Measurements from ENCODE around the gene SRGAP2B.
"Not testable (repeated sequence)": the region's sequence is repeated elsewhere in the genome, so short reads cannot be mapped to it uniquely, and the experiment has no call there.

The SRGAP2B gene

DNA sequence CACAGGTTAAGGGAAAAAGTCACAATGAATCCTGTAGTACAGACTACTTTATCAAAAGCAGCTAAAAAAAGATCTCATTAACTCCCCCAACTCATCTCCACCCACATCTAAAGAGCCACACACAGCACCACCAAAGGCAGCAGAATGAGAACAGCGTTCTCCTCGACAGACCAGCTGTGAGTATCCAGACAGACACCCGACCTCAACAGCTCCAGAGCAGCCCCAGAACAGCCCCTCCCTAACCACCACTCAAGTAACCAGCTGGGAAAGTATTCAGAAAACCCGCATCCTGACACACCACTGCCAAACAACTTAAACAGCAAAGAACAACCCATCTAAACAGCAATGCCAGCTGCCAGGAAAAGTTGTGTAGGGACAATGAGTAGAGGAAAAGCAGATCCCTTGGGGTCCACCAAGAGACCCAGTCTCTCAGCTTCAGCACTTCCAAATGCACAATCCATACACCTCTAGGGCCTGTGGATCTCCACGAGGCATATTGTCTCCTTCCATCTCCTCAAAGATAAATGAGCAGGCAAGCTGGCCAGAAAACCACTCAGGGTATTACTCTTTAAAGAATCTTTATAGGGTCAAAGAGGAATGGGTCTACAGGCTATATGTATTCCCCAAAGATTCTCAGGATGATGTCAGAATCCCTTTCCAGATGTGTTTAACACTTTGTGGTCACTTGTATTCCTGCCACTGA lies 49.4 kb downstream of the SRGAP2B start:
- not testable (repeated sequence) for DNase-seq (ENCODE audit: low read depth)

DNA sequence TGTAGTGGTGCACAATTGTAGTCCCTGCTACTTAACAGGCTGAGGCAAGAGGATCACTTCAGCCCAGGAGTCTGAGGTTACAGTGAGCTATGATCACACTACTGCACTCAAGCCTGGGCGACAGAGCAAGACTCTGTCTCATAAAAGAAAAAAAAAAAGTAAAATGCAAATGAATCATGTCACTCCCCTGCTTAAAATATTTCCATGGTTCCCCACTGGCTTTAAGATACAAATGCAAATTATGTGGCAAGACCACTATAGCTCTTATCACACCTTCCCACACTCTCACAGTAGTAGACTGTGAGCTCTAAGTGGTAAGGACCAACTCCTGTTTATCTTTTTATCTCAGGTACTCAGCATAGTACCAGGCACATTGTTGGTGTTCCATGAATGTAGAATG lies 53.6 kb downstream of the SRGAP2B start:
- DNase-seq (ENCODE audit: low read depth) = not testable (repeated sequence)

DNA sequence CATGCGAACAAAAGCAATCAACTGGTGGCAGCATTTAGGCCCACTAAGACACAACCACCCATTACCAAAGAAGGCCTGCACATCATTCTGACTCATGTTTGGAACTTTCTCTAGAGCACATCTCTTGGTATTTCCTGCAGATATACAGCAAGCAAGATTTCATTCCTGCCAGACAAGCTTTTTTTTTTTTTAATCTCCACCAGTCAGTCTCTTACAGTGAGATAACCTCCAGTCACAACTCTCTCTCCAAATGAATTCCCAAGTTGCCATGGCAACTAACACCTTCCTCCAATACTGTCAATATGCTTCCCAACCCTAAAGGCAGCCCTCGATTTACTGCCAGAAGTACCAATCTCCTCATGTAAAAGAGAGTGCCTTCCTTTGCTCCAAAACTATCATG lies 59.1 kb downstream of the SRGAP2B start:
- not testable (repeated sequence) for DNase-seq (ENCODE audit: low read depth)

DNA sequence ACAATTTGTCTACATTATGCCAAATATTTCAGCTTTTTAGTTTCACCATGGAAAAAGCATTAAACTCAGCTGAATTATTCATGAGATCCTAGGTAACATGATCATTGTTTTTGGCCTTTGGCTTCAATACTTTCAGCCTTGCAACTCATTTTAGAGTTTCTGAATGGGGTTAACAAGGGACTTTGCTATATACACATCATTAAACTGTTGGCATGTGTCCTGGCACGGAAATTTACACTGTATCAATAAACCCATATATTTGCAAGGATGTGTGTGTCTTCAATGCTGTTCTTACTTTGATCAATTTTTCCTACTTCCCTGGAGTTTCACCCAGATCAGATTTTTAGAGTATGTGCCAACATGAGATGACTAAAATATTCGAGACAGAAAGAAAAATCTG lies 61.6 kb downstream of the SRGAP2B start:
- not testable (repeated sequence) for DNase-seq (ENCODE audit: low read depth)

DNA sequence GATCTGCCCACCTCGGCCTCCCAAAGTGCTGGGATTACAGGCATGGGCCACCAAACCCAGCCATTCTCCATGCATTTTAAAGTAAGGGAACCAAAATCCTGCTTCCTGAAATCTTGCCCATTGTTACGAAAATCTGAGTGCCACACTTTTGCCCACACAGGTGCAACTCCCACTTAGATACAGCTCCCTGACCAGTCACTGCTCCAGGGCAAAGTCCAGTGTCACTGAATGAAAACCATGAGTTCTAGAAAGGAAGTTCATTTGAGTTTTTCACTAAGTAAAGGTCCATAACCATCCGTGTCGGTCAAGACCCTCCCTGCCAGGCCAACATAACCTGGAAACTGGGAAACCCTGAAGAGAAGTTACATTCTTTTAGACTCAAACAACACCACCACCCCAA lies 67.9 kb downstream of the SRGAP2B start:
- DNase-seq (ENCODE audit: low read depth) = not testable (repeated sequence)

DNA sequence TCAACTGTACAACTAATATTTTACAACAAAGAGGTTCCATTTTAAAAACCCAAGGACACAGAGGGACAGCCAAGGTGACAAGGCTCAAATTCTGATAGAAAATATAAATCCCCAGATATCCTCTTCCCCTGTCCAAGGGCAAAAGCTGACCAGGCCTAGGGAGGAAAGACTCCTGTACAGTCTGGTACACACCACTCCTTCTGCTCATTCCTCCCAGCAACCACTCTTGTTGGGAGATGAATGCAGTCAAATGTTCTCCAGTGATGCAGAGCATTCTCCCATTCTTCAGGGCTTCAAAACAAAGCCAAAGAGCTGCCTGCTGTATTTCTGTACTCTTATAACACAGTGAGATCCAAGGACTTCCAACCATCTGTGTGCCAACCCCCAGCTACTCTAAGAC lies 69.8 kb downstream of the SRGAP2B start:
- DNase-seq (ENCODE audit: low read depth) = not testable (repeated sequence)

DNA sequence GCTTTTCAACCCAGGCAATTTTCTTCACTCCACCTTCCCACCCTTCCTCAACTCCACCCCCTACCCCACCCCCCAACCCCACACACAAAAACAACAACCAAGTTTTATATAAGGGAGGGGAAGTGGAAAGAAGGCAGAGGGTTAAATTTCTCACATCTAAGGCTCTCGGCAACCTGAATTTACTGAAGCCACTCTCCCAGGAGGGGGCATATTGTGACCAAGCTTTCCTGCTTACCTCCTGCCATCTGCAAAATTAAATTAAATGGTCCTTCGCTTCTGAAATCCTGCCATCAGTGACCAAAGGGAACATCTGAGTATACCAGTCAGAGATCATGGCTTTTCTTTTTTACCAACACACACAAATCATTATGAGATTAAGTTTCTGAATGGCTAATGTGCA lies 72.9 kb downstream of the SRGAP2B start:
- DNase-seq (ENCODE audit: low read depth) = not testable (repeated sequence)

DNA sequence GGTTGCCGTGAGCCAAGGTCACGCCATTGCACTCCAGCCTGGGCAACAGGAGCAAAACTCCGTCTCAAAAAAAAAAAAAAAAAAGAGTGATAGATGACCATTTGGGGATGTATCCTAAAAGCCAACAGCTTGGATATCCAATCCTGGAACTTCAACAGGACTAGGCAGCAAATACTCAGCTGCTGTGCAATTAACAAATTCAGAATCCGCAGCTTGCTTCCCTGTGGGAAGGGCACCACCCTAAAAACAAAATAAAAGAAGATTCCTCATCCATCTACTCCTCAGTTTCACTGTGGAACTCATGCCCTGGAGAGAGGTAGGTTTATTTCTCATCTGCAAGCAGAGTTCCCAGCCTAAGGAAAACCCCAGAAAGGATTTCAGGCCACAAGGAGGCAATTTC lies 73.4 kb downstream of the SRGAP2B start:
- DNase-seq (ENCODE audit: low read depth) = not testable (repeated sequence)

DNA sequence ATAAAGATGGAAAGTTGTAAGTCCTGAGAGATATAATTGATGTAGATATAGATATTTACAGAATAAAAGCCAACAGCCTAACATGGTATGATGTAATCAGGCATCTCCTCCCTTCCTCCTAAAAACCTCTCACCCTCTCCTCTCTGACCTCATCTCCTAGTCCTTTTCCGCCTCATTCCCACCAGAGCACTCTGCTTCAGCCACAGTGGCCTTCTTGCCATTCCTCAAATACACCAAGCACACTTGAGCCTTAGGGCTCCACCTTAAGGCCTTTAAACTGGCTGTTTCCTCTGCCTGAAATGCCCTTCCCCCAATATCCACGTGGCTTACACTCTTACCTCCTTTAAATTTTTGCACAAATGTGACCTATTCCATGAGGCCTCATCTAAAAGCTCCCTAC lies 75.4 kb downstream of the SRGAP2B start:
- not testable (repeated sequence) for DNase-seq (ENCODE audit: low read depth)

DNA sequence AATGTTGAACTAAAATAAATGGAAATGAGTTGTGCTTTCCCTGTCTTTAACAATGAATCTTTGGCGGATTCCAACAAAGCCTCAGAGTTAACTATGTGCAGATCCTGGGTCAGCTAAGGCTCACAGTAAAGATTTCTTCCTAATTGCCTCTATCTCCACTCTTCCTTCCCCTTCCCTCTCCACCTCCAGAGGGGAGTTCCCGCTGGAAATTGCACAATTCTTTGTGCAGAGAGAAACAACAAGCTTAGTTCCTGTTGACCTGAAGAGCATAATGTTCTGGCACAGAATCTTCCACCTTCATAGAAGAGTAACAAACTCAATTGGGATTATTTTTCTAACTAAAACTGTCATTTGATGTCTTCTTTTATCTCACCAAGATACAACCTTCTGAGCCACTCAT lies 77.4 kb downstream of the SRGAP2B start:
- DNase-seq (ENCODE audit: low read depth) = peak; percentile 33

DNA sequence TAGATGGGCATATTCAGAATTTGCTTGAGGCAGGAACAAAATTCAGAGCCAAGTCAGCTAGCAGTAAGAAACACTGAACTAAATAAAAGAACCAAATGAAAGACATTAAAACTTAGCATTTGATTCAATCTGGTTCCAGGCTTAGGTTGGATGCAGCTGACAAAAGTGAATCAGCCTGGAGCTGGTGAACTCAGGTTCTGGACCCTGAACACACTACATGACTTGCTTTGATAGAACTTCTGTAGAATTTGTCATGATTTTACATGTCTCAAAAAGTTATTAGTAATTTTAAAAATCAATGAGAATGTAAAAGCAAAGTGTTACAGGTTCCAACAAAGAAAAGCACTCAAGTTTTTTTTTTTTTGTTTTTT lies 78.7 kb downstream of the SRGAP2B start:
- not testable (repeated sequence) for DNase-seq (ENCODE audit: low read depth)

DNA sequence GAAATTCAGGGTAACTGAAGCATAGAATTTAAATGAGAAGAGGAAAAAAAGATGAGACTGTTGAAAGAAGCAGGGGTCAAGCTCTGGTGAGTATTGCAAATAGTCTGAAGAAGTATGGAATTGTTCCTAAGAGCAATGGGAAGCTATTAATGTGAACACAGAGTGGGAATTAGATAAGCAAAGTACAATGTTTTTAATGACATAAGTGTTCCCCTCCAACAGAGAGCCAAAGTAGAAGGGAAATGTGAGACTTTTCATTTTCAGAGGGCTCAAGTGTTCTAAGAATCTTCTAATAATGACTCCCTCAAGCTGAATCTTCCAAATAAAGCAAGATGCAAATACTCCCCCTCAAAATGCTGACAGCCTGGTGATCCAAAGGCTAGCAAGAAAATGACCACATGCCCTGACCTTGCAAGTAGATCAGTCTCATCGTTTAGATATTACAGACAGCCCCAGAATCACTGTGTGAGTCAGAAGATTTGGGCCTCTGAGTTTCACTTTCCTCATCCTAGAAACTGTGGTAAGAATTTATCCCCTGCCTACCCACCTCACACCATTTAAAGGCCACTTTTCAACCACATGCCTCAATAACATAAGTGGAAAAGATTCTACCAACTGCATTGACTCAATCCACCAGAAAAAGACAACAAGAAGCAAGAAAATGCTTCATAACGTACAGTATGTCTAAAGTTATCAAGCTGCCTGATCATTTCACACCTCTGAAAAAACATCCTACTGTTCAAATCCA lies 79.2 kb downstream of the SRGAP2B start:
- not testable (repeated sequence) for DNase-seq (ENCODE audit: low read depth)

DNA sequence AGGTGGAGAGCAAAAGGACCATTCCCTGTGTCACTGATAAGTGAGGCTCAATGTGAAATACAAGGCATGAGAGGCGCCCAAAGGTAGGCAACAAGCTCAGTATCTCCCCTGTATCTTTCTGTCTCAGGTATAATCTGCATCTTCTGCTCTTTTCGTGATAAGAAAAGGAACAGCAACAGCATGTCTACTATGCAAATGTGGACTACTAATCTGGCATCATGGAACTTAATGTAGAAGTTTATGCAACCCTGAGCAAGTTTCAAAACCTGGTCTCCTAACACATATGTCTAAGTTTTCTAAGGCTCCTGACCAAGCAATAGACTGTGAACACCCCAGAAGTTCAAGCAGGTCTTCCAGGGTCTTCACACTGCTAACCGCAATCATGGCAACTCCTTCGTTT lies 81.8 kb downstream of the SRGAP2B start:
- not testable (repeated sequence) for DNase-seq (ENCODE audit: low read depth)

DNA sequence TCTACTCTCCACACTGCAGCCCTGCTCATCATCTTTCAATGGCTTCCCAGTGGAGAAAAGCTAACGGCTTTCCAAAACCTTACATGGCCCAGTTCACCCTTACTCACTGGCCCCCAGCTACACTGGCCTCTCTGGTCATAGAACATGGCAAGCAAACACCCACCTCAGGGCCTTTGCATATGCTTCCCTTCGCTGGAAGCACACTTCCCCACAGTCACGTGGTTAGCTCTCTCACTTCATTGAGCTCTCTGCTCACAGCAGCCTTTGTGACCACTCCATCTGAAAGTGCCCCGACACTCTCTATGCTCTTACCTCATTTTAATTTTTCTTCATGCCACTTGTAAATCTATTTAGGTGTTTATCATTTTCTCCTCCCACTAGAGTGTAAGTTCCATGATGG lies 83.3 kb downstream of the SRGAP2B start:
- DNase-seq (ENCODE audit: low read depth) = not testable (repeated sequence)

DNA sequence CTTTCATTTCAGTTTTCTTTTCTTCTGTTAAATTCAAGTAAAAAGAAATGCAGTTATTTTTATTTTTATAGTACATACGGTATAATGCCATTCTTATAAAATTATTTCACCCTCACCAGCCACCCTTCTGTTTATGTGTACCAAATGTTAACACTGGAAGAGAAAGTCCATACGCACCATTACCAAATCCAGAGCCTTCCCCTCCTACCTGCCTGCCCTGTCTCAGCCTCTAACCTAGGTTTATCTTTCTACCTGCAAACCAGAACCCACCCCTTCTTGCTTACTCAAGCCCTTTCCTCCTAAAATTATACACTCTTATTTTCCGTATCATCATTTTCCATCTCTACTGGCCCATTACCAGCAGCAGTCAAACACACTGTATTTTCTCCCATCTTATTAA lies 84.5 kb downstream of the SRGAP2B start:
- DNase-seq (ENCODE audit: low read depth) = not testable (repeated sequence)

DNA sequence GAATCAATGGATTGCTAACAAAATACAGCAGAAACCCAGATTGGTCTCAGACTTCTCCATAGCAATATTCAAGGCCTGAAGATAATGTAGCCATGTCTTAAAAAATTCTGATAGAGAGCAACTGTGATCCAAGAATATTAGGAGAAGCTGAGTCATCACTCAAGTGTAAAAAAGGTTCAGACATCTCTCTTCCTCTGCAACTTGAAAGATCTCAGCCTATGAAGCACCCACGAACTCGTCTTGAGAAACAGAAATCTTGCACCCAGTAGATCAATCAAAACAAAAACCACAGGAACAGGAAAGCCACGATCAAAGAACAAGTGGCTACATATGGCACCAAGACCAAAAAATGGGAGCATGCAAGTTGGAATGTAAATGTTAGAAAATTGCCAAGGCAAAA lies 85.2 kb downstream of the SRGAP2B start:
- not testable (repeated sequence) for DNase-seq (ENCODE audit: low read depth)

DNA sequence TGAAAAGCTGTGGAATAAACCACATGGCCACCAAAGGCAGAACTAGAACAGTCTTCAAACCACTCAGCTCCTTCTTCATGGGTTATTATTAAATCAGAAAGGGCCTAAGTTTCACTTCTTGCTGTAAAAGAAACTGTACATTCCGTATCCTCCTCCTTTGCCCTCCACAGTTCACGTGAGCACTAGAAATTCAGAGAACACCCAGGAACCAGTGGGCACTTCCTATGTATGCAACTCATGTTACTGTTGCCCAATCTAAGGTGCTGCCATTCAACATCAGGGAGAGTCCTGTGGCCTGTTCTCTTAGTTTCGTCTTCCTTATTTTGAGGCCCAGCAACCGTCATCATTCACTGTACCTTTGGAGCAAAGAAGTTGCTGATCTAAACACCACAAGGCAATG lies 86.7 kb downstream of the SRGAP2B start:
- DNase-seq (ENCODE audit: low read depth) = not testable (repeated sequence)

DNA sequence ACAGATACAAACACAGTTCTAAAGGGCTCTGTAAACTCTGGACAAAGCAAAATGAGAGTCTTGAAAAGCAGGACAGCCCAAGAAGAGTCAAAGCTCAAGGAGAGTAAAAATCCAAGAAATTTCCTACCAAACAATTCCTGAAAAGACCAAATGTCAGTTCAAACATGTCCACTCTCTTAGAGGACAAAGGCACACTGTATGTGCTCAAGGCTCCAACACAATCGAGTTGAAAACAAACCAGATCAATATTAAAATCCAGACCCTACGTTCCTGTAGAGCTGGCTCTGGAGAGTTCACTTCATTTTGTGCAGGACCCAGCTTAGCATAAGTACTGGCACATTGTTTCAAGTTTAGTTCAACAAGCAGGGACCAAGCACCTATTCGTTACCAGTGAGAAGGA lies 90.0 kb downstream of the SRGAP2B start:
- DNase-seq (ENCODE audit: low read depth) = not testable (repeated sequence)

DNA sequence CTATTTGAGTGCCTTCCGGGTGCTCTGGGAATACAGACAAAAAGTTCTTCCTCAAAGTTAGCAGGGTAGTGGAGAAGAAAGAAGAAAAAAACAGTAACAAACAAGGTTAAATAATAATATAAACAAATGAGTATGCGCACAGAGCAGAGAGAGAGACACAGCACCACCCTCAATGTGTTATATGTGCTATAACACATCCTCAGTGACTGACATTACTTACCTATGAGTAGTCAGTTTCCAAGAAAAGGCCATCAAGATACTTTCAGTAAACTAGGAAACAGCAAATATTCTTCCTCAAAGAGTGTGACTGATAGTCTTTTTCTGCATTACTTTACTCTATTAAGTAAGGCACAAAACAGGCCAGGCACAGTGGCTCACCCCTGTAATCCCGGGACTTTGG lies 93.7 kb downstream of the SRGAP2B start:
- not testable (repeated sequence) for DNase-seq (ENCODE audit: low read depth)

DNA sequence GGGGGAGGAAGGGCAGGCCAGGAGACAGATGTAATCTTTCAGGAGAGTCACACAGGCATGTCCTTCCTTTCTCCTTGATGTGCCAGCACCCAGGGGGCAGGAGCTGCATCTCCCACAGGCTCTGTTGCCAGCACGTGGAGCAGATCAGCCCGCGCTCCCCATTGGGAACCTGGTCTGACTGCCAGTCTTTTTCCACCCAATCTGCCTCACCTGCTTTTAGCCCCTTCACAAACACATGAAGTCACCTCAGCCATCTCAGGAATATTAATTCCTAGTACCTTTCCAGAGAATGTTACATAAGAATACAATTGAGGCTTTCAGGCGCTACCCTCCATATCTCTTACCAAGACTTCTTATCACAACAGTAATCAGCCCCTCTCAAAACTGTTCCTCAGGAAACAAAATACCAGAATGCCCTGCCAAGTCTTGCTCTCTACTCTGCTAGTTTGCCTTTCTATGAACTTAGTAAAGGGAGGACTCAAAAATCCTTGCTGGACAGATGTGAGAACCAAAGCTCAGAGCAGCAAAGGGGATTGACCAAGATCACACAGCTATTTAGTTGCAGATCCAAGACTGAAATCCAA lies 94.3 kb downstream of the SRGAP2B start:
- not testable (repeated sequence) for DNase-seq (ENCODE audit: low read depth)

DNA sequence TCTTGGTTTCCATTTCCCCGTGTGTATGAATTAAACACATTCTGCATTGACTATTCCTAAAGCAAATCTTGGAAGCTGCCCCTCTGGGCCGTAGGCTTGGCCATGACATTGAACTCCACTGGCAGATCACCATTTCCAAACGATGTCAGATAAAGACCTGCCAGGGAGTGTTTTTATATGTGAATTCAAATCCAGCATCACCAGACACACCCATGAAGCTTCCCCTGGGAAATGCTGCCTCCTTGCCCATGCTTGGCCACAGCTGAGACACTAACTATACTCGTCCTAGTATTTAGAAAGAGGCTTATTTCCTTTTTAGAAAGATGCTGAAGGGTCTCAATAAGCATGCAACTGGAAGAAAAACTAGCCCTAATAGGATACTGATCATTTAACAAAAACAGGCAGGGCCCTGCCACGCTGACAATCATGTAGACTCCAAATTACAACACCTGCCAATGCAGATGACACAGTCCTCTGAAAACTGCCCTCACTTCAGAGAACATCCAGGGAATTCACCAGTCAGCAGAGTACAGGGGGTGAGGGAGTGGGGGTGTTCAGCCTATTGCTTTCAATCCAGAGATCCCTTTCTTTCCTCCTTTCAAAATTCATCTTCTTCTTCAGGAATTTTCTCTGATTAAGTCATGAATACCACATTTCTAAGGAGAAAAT lies 94.9 kb downstream of the SRGAP2B start:
- DNase-seq (ENCODE audit: low read depth) = not testable (repeated sequence)

DNA sequence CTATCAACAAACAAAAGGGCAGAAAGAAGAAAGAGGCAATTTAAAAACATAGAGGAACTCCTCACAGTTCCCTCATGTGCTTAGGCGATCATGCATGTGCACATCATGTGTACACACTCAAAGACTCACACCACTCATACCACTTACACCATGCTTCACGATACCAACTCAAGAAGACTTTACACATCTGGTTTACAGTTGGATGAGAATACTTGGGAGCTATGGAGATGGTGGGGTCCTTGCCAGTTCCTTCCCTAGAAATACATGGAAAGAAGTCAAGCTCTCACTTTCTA lies 96.2 kb downstream of the SRGAP2B start:
- DNase-seq (ENCODE audit: low read depth) = not testable (repeated sequence)

All from amniotic epithelial cell (primary cell).